ENCODE measurements around the gene PUS10. TPM values are rescaled to one million over a fixed set of nuclear protein-coding genes. Genes with fewer than 3 reads are reported as not detected.

The PUS10 gene
- total RNA-seq, 1 donor from 2014 or later: 8.5 TPM

GRCh38 chr2:61023670-61024069 is 5.6 kb upstream of the PUS10 start:
- Histone ChIP-seq H3K9me3 (no peaks in the 10 kb centered on the region), H3K36me3 (peaks cover 7% of the 10 kb centered on the region), H3K27me3 (ENCODE audit: low read depth) (no peaks in the 10 kb centered on the region), H3K4me1 (peaks cover 12% of the 10 kb centered on the region), H3K4me3 (no peak overlapping the region), H3K27ac (no peak overlapping the region)
- intact Hi-C loops (cut with DNase I): no loop called here
- ATAC-seq: no peak
- TF ChIP-seq, protein P1, sequence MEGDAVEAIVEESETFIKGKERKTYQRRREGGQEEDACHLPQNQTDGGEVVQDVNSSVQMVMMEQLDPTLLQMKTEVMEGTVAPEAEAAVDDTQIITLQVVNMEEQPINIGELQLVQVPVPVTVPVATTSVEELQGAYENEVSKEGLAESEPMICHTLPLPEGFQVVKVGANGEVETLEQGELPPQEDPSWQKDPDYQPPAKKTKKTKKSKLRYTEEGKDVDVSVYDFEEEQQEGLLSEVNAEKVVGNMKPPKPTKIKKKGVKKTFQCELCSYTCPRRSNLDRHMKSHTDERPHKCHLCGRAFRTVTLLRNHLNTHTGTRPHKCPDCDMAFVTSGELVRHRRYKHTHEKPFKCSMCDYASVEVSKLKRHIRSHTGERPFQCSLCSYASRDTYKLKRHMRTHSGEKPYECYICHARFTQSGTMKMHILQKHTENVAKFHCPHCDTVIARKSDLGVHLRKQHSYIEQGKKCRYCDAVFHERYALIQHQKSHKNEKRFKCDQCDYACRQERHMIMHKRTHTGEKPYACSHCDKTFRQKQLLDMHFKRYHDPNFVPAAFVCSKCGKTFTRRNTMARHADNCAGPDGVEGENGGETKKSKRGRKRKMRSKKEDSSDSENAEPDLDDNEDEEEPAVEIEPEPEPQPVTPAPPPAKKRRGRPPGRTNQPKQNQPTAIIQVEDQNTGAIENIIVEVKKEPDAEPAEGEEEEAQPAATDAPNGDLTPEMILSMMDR (IDR thresholded peaks at IDR 0.05): no peak
- DNase-seq: no peak

DNA sequence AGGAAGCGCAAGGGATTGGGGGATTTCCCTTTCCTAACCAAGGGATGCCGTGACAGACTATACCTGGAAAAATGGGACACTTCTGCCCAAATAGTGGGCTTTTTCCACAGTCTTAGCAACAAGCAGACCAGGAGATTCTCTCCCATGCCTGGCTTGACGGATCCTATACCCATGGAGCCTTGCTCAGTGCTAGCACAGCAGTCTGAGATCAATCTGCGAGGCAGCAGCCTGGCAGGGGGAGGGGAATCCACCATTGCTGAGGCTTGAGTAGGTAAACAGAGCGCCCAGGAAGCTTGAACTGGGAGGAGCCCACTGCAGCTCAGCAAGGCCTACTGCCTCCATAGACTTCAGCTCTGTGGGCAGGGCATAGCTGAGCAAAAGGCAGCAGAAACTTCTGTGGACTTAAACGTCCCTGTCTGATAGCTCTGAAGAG is 3.2 kb upstream of the PUS10 start:
- intact Hi-C loops (cut with DNase I): no loop called here

DNA sequence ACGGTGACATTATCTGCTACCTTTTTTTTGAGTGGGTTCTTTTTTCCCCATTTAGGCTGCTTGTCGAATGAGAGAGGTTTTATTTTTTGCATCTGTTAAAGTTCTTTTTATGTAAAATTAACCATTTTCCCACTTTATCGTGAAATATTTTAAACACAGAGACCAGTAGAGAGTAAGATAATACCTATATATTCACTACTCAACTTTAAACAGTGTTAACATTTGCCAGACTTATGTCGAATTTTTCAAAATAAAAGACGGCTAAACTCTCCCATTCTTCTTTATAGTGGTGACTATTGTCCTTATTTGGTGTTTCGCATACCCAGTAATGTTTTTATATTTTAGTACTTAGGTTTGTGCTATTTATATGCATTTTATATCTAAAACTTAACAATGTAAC is 743 bp upstream of the PUS10 start:
- ATAC-seq (no peak), DNase-seq (no peak)
- peak overlapping the region; percentile 88 for H3K27ac ChIP-seq
- H3K27me3 ChIP-seq (ENCODE audit: low read depth): no peaks in the 10 kb centered on the region
- intact Hi-C loops (cut with DNase I): no loop called here
- peaks cover 32% of the 10 kb centered on the region for H3K4me1 ChIP-seq
- H3K4me3 ChIP-seq: peak overlapping the region; percentile 91
- H3K9me3 ChIP-seq: no peaks in the 10 kb centered on the region
- H3K36me3 ChIP-seq: peaks cover 4% of the 10 kb centered on the region
- TF ChIP-seq, protein P1 (IDR thresholded peaks at IDR 0.05): no peak

More for the DNA sequence above, 3.2 kb upstream of the PUS10 start:
- Histone ChIP-seq H3K27ac (no peak overlapping the region), H3K4me3 (no peak overlapping the region), H3K4me1 (peaks cover 18% of the 10 kb centered on the region), H3K36me3 (peaks cover 7% of the 10 kb centered on the region), H3K9me3 (no peaks in the 10 kb centered on the region), H3K27me3 (ENCODE audit: low read depth) (no peaks in the 10 kb centered on the region)
- TF ChIP-seq, protein P1 (IDR thresholded peaks at IDR 0.05): no peak
- ATAC-seq (no peak), DNase-seq (no peak)

GRCh38 chr2:61018318-61018755 is 282 bp upstream of the PUS10 start:
- Histone ChIP-seq H3K27me3 (ENCODE audit: low read depth) (no peaks in the 10 kb centered on the region), H3K4me3 (peak overlapping the region; percentile 91), H3K27ac (peak overlapping the region; percentile 88), H3K9me3 (no peaks in the 10 kb centered on the region), H3K36me3 (peaks cover 3% of the 10 kb centered on the region), H3K4me1 (peaks cover 32% of the 10 kb centered on the region)
- DNase-seq (no peak), ATAC-seq (no peak)
- TF ChIP-seq, protein P1 (IDR thresholded peaks at IDR 0.05): no peak
- intact Hi-C loops (cut with DNase I): no loop called here

DNA sequence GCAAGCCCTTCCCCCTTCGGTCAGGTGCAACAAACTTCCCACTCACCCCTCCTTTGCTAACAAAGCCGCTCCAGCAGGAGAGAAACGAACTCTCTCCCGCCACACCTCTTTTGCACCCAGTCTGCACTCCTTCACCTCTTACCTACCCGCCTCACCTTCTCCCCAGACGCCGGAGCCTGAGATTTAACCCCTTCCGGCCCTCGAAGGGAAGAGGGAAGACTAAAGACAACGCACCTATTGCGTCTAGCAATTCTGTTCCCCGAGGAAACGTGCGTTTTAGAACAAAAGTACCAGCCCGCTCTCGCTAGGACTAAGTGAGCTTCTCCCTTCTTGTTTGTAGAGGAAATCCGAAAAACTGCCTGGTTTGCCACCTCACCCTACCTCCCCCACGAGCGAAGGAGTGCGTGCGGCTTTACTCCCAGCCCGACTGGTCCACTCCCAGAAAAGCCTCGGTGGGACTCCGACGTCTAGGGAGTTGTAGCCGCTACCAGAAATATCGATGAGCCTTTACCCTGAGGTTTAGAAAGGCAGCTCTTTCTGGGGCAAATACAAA is 976 bp downstream of the PUS10 start:
- ATAC-seq: peak; percentile 89 to 90
- no peaks in the 10 kb centered on the region for H3K9me3 ChIP-seq
- peaks cover 32% of the 10 kb centered on the region for H3K4me1 ChIP-seq
- TF ChIP-seq, protein P1 (IDR thresholded peaks at IDR 0.05): no peak
- H3K27me3 ChIP-seq (ENCODE audit: low read depth): no peaks in the 10 kb centered on the region
- intact Hi-C loops (cut with DNase I): no loop called here
- peak; percentile 79 for DNase-seq
- peak overlapping the region; percentile 91 for H3K4me3 ChIP-seq
- no peaks in the 10 kb centered on the region for H3K36me3 ChIP-seq
- peak overlapping the region; percentile 88 for H3K27ac ChIP-seq

Data from lower lobe of right lung (tissue), 2 donors.